ENCODE data around the gene GALNT11.

GALNT11 gene

GRCh38 chr7:152120776-152121175, 95.3 kb downstream of the GALNT11 start:
- no peak for DNase-seq

- DNase-seq, result no peak
Measured at GRCh38 chr7:152121432-152121831, 96.0 kb downstream of the GALNT11 start.

- no peak for DNase-seq
Measured at GRCh38 chr7:152122540-152122939, 97.1 kb downstream of the GALNT11 start.

GRCh38 chr7:152126741-152127140, 101.3 kb downstream of the GALNT11 start:
- no peak for DNase-seq

- DNase-seq, result no peak
Measured at GRCh38 chr7:152127229-152127628, 101.8 kb downstream of the GALNT11 start.

DNA sequence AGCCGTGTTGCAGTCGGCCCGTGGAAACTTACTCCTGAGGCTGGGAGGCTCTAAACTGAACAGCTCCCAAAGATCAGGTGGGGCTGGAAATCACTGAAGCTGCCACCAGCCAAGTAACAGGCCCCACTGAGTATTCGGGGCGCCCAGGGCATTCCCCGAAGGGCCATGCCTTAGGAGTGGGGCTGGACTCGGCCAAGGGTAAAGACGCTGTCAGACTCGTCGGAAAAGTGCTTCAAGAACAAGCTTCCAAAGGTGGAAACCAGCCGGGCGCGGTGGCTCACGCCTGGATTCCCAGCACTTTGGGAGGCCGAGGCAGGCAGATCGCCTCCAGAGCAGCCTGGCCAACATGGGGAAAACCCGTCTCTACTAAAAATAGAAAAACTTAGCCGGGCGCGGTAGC, 102.8 kb downstream of the GALNT11 start:
- no peak for DNase-seq

DNA sequence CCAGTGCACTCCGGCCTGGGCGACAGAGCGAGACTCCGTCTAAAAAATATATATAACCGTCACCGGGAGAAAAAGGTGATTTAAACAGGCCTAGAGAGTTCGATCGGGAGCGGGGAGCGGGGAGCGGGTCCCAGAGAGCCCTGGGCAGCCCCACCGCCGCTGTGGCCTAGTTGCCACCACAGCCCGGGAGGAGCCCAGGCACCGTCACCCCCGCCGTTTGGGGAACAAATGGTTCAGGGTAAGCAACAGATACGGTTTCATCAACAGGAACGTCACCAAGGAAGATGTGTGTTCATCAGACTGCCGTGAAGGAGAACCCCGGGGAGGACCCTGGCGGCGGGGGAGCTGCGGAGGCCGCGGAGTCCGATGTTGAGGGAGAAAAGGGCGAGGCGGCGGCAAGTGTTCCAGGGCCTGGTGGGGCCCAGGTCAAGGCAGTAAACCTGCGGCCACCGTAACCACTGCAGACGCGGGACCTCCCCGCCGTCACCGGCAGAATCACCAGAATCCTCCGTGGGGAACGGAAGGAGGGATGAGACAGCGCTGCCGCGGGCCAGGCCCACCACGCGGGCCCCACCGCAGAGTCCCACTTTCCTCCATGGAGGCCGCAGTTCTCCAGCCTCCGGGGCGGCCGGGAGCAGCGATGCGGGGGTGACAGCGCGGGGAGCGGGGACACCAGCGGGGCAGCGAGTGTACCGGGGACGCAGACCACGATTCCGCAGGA, 103.4 kb downstream of the GALNT11 start:
- DNase-seq, result no peak

- no peak for DNase-seq
Measured at GRCh38 chr7:152129682-152130081, 104.2 kb downstream of the GALNT11 start.

GRCh38 chr7:152130658-152131590, 105.5 kb downstream of the GALNT11 start:
- DNase-seq, result no peak

DNA sequence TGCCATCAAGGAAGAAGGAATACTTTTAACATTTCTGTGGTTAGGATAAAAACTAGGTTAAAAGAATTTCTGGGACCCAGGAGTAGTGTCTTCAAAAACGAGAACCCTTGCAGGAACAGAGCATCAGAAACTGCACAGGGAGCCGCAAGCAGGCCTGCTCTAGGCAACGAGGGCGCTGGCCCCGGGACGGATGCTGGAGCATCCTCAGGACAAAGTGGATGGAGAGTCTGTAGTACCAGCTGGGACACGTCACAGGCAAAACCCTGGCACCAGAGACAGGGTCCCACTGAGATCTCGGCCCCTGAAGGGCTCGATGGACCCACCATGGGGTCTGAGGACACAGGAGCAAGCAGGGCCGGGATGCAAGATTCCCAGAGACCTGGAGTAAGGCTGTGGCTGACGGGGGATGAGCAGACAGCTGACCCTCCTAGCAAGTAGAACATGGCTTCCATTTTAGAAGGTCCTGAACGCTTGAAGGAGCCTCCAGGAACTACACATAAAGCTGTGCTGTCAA, 106.6 kb downstream of the GALNT11 start:
- no peak for DNase-seq

- DNase-seq, result no peak
Measured at GRCh38 chr7:152132812-152133211, 107.3 kb downstream of the GALNT11 start.

- DNase-seq, result no peak
Measured at GRCh38 chr7:152133804-152134203, 108.3 kb downstream of the GALNT11 start.

- DNase-seq, result no peak
Measured at GRCh38 chr7:152136686-152137085, 111.2 kb downstream of the GALNT11 start.

- DNase-seq, result no peak
Measured at GRCh38 chr7:152137476-152138025, 112.1 kb downstream of the GALNT11 start.

GRCh38 chr7:152140067-152140466, 114.6 kb downstream of the GALNT11 start:
- no peak for DNase-seq

- DNase-seq, result no peak
Measured at GRCh38 chr7:152140560-152140959, 115.1 kb downstream of the GALNT11 start.

DNA sequence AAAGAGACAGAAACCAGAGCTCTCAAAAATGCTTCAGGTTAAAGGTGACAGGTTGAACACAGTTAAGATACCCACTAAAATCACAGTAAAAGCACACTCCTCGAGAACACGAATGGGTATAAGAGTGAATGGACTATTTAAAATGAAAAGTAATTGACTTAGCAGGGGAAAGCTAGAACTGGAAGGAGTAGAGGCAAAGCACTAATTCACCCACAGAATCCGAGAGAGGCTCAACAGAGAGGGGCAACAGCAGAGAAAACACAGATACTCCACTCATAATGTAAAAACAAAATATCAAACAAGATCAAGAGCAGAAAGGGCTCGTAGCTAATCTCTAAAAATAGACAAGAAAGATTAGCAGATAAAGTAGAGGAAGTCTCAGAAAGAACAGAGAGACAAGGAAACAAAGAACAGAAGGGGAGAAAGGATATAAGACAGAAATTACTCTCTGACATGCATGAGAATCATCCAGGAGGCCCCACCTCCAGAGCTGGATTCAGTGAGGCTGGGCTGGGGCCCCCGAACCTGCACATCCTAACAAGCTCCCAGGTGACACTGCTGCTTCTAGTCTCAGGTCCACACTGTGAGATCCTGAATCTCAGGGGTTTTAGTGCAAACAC, 117.6 kb downstream of the GALNT11 start:
- DNase-seq, result no peak

- peak; percentile 40 for DNase-seq
Measured at GRCh38 chr7:152144557-152145245, 119.2 kb downstream of the GALNT11 start.

GRCh38 chr7:152145853-152146466, 120.5 kb downstream of the GALNT11 start:
- peak; percentile 59 for DNase-seq

DNA sequence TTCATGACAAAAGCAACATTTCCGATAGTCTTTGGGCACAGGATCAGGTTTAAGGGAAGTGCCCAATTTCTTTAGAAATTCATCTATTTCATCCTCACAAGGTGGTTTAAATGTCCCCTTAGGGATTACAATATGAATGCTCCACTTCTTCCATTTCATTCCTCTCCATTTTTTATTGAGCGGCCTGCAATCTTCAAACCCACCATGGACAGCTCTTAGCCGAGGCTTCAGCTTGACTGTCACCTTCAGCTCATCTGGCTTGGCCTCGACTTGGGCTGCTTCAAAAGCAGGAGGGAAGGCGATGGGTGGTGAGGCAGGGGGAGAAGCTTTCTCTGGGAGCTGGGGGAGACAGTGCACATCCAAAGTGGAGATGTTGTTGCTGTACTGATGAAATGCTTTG, 123.2 kb downstream of the GALNT11 start:
- no peak for DNase-seq

DNA sequence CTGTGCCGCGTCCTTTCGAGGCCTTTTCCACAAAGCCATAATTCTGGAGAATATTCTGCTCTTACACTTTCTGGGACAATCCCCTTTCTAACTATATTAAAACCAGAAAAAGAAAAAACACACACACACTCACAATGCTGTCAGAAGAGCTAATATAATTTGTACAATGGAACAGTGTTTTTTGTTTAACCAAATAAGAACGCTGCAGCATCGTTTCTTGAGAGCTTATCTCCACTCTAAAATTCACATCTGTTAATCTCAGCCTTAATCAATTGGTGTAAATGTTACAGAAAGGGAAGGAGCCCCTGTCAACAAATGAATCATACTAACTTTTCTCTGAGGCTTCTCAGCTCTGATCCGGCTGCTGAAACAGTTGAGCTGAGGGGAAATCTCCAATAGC, 123.9 kb downstream of the GALNT11 start:
- no peak for DNase-seq

- no peak for DNase-seq
Measured at GRCh38 chr7:152152267-152152666, 126.8 kb downstream of the GALNT11 start.

Data from CD4-positive, alpha-beta T cell treated with Interleukin-17A for 1 hour (primary cell).